Dendritic cell treated with granulocyte-macrophage colony-stimulating factor and Interleukin-4, amounts not matched to agents 40 ng/mL and 50 ng/mL, for 4 days (primary cell): ENCODE data around the gene JMJD7.

Source experiments
- H3K27ac Mint-ChIP-seq: one replicate; pipeline ENCODE4 v1.8.0; 2022; ENCODE audit warnings: mild to moderate bottlenecking, mixed read lengths
- H3K27me3 Mint-ChIP-seq: one replicate; pipeline ENCODE4 v1.8.0; 2022; ENCODE audit warnings: mild to moderate bottlenecking, mixed read lengths
- H3K36me3 Mint-ChIP-seq: one replicate; pipeline ENCODE4 v1.8.0; 2022; ENCODE audit warnings: low read depth, mixed read lengths
- H3K4me1 Mint-ChIP-seq: one replicate; pipeline ENCODE4 v1.8.0; 2022; ENCODE audit warnings: low read depth, mixed read lengths
- H3K4me3 Mint-ChIP-seq: one replicate; pipeline ENCODE4 v1.8.0; 2022; ENCODE audit warnings: mild to moderate bottlenecking, moderate library complexity, mixed read lengths
- H3K9me3 Mint-ChIP-seq: one replicate; pipeline ENCODE4 v1.8.0; 2022; ENCODE audit warnings: mixed read lengths
- intact Hi-C: fragments of 100-400 bp; cut with micrococcal nuclease; formaldehyde crosslinking; loops from one replicate; pipeline ENCODE4 v1.15.0; 2022

Gene JMJD7

GRCh38 chr15:41861736-41862356 is 34.0 kb downstream of the JMJD7 start:
- intact Hi-C loops, result no loop called here
- Mint-ChIP-seq H3K27me3 (peaks cover 2% of the 10 kb centered on the region), H3K4me3 (no peak overlapping the region), H3K9me3 (no peaks in the 10 kb centered on the region), H3K4me1 (peaks cover 12% of the 10 kb centered on the region), H3K36me3 (peaks cover 10% of the 10 kb centered on the region), H3K27ac (no peak overlapping the region)

GRCh38 chr15:41862515-41863116 is 34.7 kb downstream of the JMJD7 start:
- no peak overlapping the region for H3K27ac Mint-ChIP-seq
- H3K4me3 Mint-ChIP-seq, result no peak overlapping the region
- intact Hi-C loops, result no loop called here
- H3K27me3 Mint-ChIP-seq, result peaks cover 2% of the 10 kb centered on the region
- no peaks in the 10 kb centered on the region for H3K9me3 Mint-ChIP-seq
- H3K4me1 Mint-ChIP-seq, result peaks cover 12% of the 10 kb centered on the region
- peaks cover 8% of the 10 kb centered on the region for H3K36me3 Mint-ChIP-seq

- H3K4me1 Mint-ChIP-seq, result peaks cover 4% of the 10 kb centered on the region
- no peak overlapping the region for H3K4me3 Mint-ChIP-seq
- no peaks in the 10 kb centered on the region for H3K9me3 Mint-ChIP-seq
- H3K36me3 Mint-ChIP-seq, result peaks cover 8% of the 10 kb centered on the region
- no peak overlapping the region for H3K27ac Mint-ChIP-seq
- intact Hi-C loops, result no loop called here
- H3K27me3 Mint-ChIP-seq, result peaks cover 2% of the 10 kb centered on the region
Measured at GRCh38 chr15:41865490-41866055, 37.7 kb downstream of the JMJD7 start.

GRCh38 chr15:41866263-41866703 is 38.4 kb downstream of the JMJD7 start:
- Mint-ChIP-seq H3K4me3 (no peak overlapping the region), H3K27me3 (no peaks in the 10 kb centered on the region), H3K4me1 (no peaks in the 10 kb centered on the region), H3K36me3 (peaks cover 8% of the 10 kb centered on the region), H3K27ac (no peak overlapping the region), H3K9me3 (no peaks in the 10 kb centered on the region)
- intact Hi-C loops, result no loop called here

- Mint-ChIP-seq H3K27me3 (no peaks in the 10 kb centered on the region), H3K27ac (no peak overlapping the region), H3K4me1 (no peaks in the 10 kb centered on the region), H3K9me3 (no peaks in the 10 kb centered on the region), H3K36me3 (peaks cover 8% of the 10 kb centered on the region), H3K4me3 (no peak overlapping the region)
- intact Hi-C loops, result no loop called here
Measured at GRCh38 chr15:41866872-41867579, 39.1 kb downstream of the JMJD7 start.

GRCh38 chr15:41868321-41868720 is 40.4 kb downstream of the JMJD7 start:
- peaks cover 4% of the 10 kb centered on the region for H3K27me3 Mint-ChIP-seq
- H3K4me1 Mint-ChIP-seq, result no peaks in the 10 kb centered on the region
- intact Hi-C loops, result no loop called here
- H3K9me3 Mint-ChIP-seq, result no peaks in the 10 kb centered on the region
- H3K27ac Mint-ChIP-seq, result no peak overlapping the region
- H3K4me3 Mint-ChIP-seq, result no peak overlapping the region
- peaks cover 8% of the 10 kb centered on the region for H3K36me3 Mint-ChIP-seq

GRCh38 chr15:41869770-41870688 is 42.1 kb downstream of the JMJD7 start:
- no peaks in the 10 kb centered on the region for H3K36me3 Mint-ChIP-seq
- intact Hi-C loops, result no loop called here
- H3K4me3 Mint-ChIP-seq, result no peak overlapping the region
- no peaks in the 10 kb centered on the region for H3K9me3 Mint-ChIP-seq
- no peak overlapping the region for H3K27ac Mint-ChIP-seq
- no peaks in the 10 kb centered on the region for H3K4me1 Mint-ChIP-seq
- peaks cover 5% of the 10 kb centered on the region for H3K27me3 Mint-ChIP-seq

- H3K36me3 Mint-ChIP-seq, result no peaks in the 10 kb centered on the region
- intact Hi-C loops, result no loop called here
- no peak overlapping the region for H3K27ac Mint-ChIP-seq
- H3K4me3 Mint-ChIP-seq, result no peak overlapping the region
- peaks cover 5% of the 10 kb centered on the region for H3K27me3 Mint-ChIP-seq
- H3K9me3 Mint-ChIP-seq, result no peaks in the 10 kb centered on the region
- H3K4me1 Mint-ChIP-seq, result no peaks in the 10 kb centered on the region
Measured at GRCh38 chr15:41870689-41871081, 42.8 kb downstream of the JMJD7 start.

- Mint-ChIP-seq H3K4me3 (no peak overlapping the region), H3K27me3 (peaks cover 5% of the 10 kb centered on the region), H3K27ac (no peak overlapping the region), H3K36me3 (no peaks in the 10 kb centered on the region), H3K4me1 (no peaks in the 10 kb centered on the region), H3K9me3 (no peaks in the 10 kb centered on the region)
- intact Hi-C loops, result no loop called here
Measured at GRCh38 chr15:41871175-41871905, 43.4 kb downstream of the JMJD7 start.

- intact Hi-C loops, result no loop called here
- H3K9me3 Mint-ChIP-seq, result no peaks in the 10 kb centered on the region
- no peaks in the 10 kb centered on the region for H3K36me3 Mint-ChIP-seq
- H3K27ac Mint-ChIP-seq, result no peak overlapping the region
- H3K27me3 Mint-ChIP-seq, result peaks cover 5% of the 10 kb centered on the region
- no peak overlapping the region for H3K4me3 Mint-ChIP-seq
- no peaks in the 10 kb centered on the region for H3K4me1 Mint-ChIP-seq
Measured at GRCh38 chr15:41872166-41872747, 44.4 kb downstream of the JMJD7 start.

GRCh38 chr15:41873711-41874110 is 45.8 kb downstream of the JMJD7 start:
- H3K27me3 Mint-ChIP-seq, result peaks cover 5% of the 10 kb centered on the region
- H3K4me3 Mint-ChIP-seq, result no peak overlapping the region
- H3K9me3 Mint-ChIP-seq, result no peaks in the 10 kb centered on the region
- H3K36me3 Mint-ChIP-seq, result no peaks in the 10 kb centered on the region
- intact Hi-C loops, result no loop called here
- no peaks in the 10 kb centered on the region for H3K4me1 Mint-ChIP-seq
- H3K27ac Mint-ChIP-seq, result no peak overlapping the region

GRCh38 chr15:41874736-41875135 is 46.8 kb downstream of the JMJD7 start:
- Mint-ChIP-seq H3K27ac (no peak overlapping the region), H3K4me1 (no peaks in the 10 kb centered on the region), H3K4me3 (no peak overlapping the region), H3K27me3 (peaks cover 12% of the 10 kb centered on the region), H3K9me3 (no peaks in the 10 kb centered on the region), H3K36me3 (peaks cover 8% of the 10 kb centered on the region)
- intact Hi-C loops, result no loop called here

GRCh38 chr15:41876007-41876406 is 48.1 kb downstream of the JMJD7 start:
- intact Hi-C loops, result no loop called here
- Mint-ChIP-seq H3K9me3 (no peaks in the 10 kb centered on the region), H3K27ac (no peak overlapping the region), H3K36me3 (peaks cover 16% of the 10 kb centered on the region), H3K4me1 (no peaks in the 10 kb centered on the region), H3K4me3 (no peak overlapping the region), H3K27me3 (peaks cover 23% of the 10 kb centered on the region)
